ENCODE data around the gene IL22RA1.

The IL22RA1 gene

GRCh38 chr1:24089743-24090555 is 53.0 kb downstream of the IL22RA1 start:
- Histone ChIP-seq H3K4me1 (ENCODE audit: control insufficient read depth, low read depth, low read length) (no peaks in the 10 kb centered on the region), H3K9ac (ENCODE audit: low read length) (no peak overlapping the region), H3K36me3 (ENCODE audit: control insufficient read depth, insufficient read depth, low read length) (no peaks in the 10 kb centered on the region), H3K79me1 (ENCODE audit: low read length) (no peaks in the 10 kb centered on the region), H2BK120ac (ENCODE audit: low read depth, low read length) (no peak overlapping the region), H3K27me3 (ENCODE audit: insufficient read depth, low read length, poor library complexity) (no peaks in the 10 kb centered on the region), H3K27ac (ENCODE audit: low read depth, low read length) (no peak overlapping the region), H2AK5ac (ENCODE audit: low read length) (no peak overlapping the region), H3K4me3 (ENCODE audit: low read length) (no peak overlapping the region), H2BK5ac (ENCODE audit: low read length) (no peak overlapping the region), H3K23ac (ENCODE audit: low read length) (no peak overlapping the region), H2BK15ac (replicated peaks; ENCODE audit: low read depth) (no peak overlapping the region), H3K56ac (ENCODE audit: low read length) (no peak overlapping the region), H4K5ac (ENCODE audit: low read length) (no peak overlapping the region), H3K4me2 (ENCODE audit: low read length) (no peak overlapping the region), H3K4ac (ENCODE audit: low read depth, low read length) (no peak overlapping the region), H4K8ac (ENCODE audit: low read depth, low read length) (no peak overlapping the region), H3K18ac (ENCODE audit: low read length) (no peak overlapping the region), H3K79me2 (ENCODE audit: control insufficient read depth, insufficient read depth, low read length) (no peaks in the 10 kb centered on the region)
- WGBS (ENCODE audit: extremely low coverage, insufficient coverage, low lambda C conversion rate): no CpG with 5 or more reads among the region's 14 CpGs
- DNase-seq: no peak

- no peak overlapping the region for H3K4me2 ChIP-seq (ENCODE audit: low read length)
- H2BK15ac ChIP-seq (replicated peaks; ENCODE audit: low read depth): no peak overlapping the region
- no peak overlapping the region for H3K23ac ChIP-seq (ENCODE audit: low read length)
- peak; percentile 21 for DNase-seq
- no peak overlapping the region for H4K8ac ChIP-seq (ENCODE audit: low read depth, low read length)
- H3K4ac ChIP-seq (ENCODE audit: low read depth, low read length): no peak overlapping the region
- H3K4me3 ChIP-seq (ENCODE audit: low read length): no peak overlapping the region
- H3K79me2 ChIP-seq (ENCODE audit: control insufficient read depth, insufficient read depth, low read length): no peaks in the 10 kb centered on the region
- H3K18ac ChIP-seq (ENCODE audit: low read length): no peak overlapping the region
- WGBS (ENCODE audit: extremely low coverage, insufficient coverage, low lambda C conversion rate): no CpG with 5 or more reads among the region's 14 CpGs
- H3K27ac ChIP-seq (ENCODE audit: low read depth, low read length): no peak overlapping the region
- H4K5ac ChIP-seq (ENCODE audit: low read length): no peak overlapping the region
- H3K36me3 ChIP-seq (ENCODE audit: control insufficient read depth, insufficient read depth, low read length): no peaks in the 10 kb centered on the region
- no peak overlapping the region for H2BK5ac ChIP-seq (ENCODE audit: low read length)
- no peak overlapping the region for H3K9ac ChIP-seq (ENCODE audit: low read length)
- H2AK5ac ChIP-seq (ENCODE audit: low read length): no peak overlapping the region
- H2BK120ac ChIP-seq (ENCODE audit: low read depth, low read length): no peak overlapping the region
- no peaks in the 10 kb centered on the region for H3K27me3 ChIP-seq (ENCODE audit: insufficient read depth, low read length, poor library complexity)
- no peaks in the 10 kb centered on the region for H3K79me1 ChIP-seq (ENCODE audit: low read length)
- no peak overlapping the region for H3K56ac ChIP-seq (ENCODE audit: low read length)
- no peaks in the 10 kb centered on the region for H3K4me1 ChIP-seq (ENCODE audit: control insufficient read depth, low read depth, low read length)
These were observed 53.8 kb downstream of the IL22RA1 start for GRCh38 chr1:24089027-24089742.

GRCh38 chr1:24086466-24086865 is 56.5 kb downstream of the IL22RA1 start:
- H3K79me2 ChIP-seq (ENCODE audit: control insufficient read depth, insufficient read depth, low read length): no peaks in the 10 kb centered on the region
- H4K5ac ChIP-seq (ENCODE audit: low read length): no peak overlapping the region
- WGBS (ENCODE audit: extremely low coverage, insufficient coverage, low lambda C conversion rate): no CpG with 5 or more reads among the region's 16 CpGs
- H3K4me1 ChIP-seq (ENCODE audit: control insufficient read depth, low read depth, low read length): no peaks in the 10 kb centered on the region
- no peak overlapping the region for H3K9ac ChIP-seq (ENCODE audit: low read length)
- no peak overlapping the region for H3K56ac ChIP-seq (ENCODE audit: low read length)
- H3K4ac ChIP-seq (ENCODE audit: low read depth, low read length): no peak overlapping the region
- no peak overlapping the region for H2BK15ac ChIP-seq (replicated peaks; ENCODE audit: low read depth)
- no peaks in the 10 kb centered on the region for H3K27me3 ChIP-seq (ENCODE audit: insufficient read depth, low read length, poor library complexity)
- no peak overlapping the region for H2BK120ac ChIP-seq (ENCODE audit: low read depth, low read length)
- H3K36me3 ChIP-seq (ENCODE audit: control insufficient read depth, insufficient read depth, low read length): no peaks in the 10 kb centered on the region
- H3K4me3 ChIP-seq (ENCODE audit: low read length): no peak overlapping the region
- H3K4me2 ChIP-seq (ENCODE audit: low read length): no peak overlapping the region
- H2AK5ac ChIP-seq (ENCODE audit: low read length): no peak overlapping the region
- no peak overlapping the region for H2BK5ac ChIP-seq (ENCODE audit: low read length)
- H3K23ac ChIP-seq (ENCODE audit: low read length): no peak overlapping the region
- H3K18ac ChIP-seq (ENCODE audit: low read length): no peak overlapping the region
- H3K79me1 ChIP-seq (ENCODE audit: low read length): no peaks in the 10 kb centered on the region
- no peak overlapping the region for H3K27ac ChIP-seq (ENCODE audit: low read depth, low read length)
- DNase-seq: no peak
- H4K8ac ChIP-seq (ENCODE audit: low read depth, low read length): no peak overlapping the region

GRCh38 chr1:24085546-24085945 is 57.4 kb downstream of the IL22RA1 start:
- Histone ChIP-seq H2BK15ac (replicated peaks; ENCODE audit: low read depth) (no peak overlapping the region), H3K56ac (ENCODE audit: low read length) (no peak overlapping the region), H3K9ac (ENCODE audit: low read length) (no peak overlapping the region), H2BK5ac (ENCODE audit: low read length) (no peak overlapping the region), H4K8ac (ENCODE audit: low read depth, low read length) (no peak overlapping the region), H2AK5ac (ENCODE audit: low read length) (no peak overlapping the region), H3K4me1 (ENCODE audit: control insufficient read depth, low read depth, low read length) (no peaks in the 10 kb centered on the region), H3K27me3 (ENCODE audit: insufficient read depth, low read length, poor library complexity) (no peaks in the 10 kb centered on the region), H3K79me1 (ENCODE audit: low read length) (no peaks in the 10 kb centered on the region), H2BK120ac (ENCODE audit: low read depth, low read length) (no peak overlapping the region), H3K18ac (ENCODE audit: low read length) (no peak overlapping the region), H3K27ac (ENCODE audit: low read depth, low read length) (no peak overlapping the region), H3K23ac (ENCODE audit: low read length) (no peak overlapping the region), H3K36me3 (ENCODE audit: control insufficient read depth, insufficient read depth, low read length) (no peaks in the 10 kb centered on the region), H4K5ac (ENCODE audit: low read length) (no peak overlapping the region), H3K4ac (ENCODE audit: low read depth, low read length) (no peak overlapping the region), H3K4me2 (ENCODE audit: low read length) (no peak overlapping the region), H3K4me3 (ENCODE audit: low read length) (no peak overlapping the region), H3K79me2 (ENCODE audit: control insufficient read depth, insufficient read depth, low read length) (no peaks in the 10 kb centered on the region)
- WGBS (ENCODE audit: extremely low coverage, insufficient coverage, low lambda C conversion rate): no CpG with 5 or more reads among the region's 3 CpGs
- no peak for DNase-seq

GRCh38 chr1:24085007-24085406 is 57.9 kb downstream of the IL22RA1 start:
- Histone ChIP-seq H3K27ac (ENCODE audit: low read depth, low read length) (no peak overlapping the region), H2AK5ac (ENCODE audit: low read length) (no peak overlapping the region), H2BK5ac (ENCODE audit: low read length) (no peak overlapping the region), H3K56ac (ENCODE audit: low read length) (no peak overlapping the region), H3K4ac (ENCODE audit: low read depth, low read length) (no peak overlapping the region), H3K4me1 (ENCODE audit: control insufficient read depth, low read depth, low read length) (no peaks in the 10 kb centered on the region), H3K4me3 (ENCODE audit: low read length) (no peak overlapping the region), H3K23ac (ENCODE audit: low read length) (no peak overlapping the region), H3K79me1 (ENCODE audit: low read length) (no peaks in the 10 kb centered on the region), H3K36me3 (ENCODE audit: control insufficient read depth, insufficient read depth, low read length) (no peaks in the 10 kb centered on the region), H3K9ac (ENCODE audit: low read length) (no peak overlapping the region), H2BK15ac (replicated peaks; ENCODE audit: low read depth) (no peak overlapping the region), H3K18ac (ENCODE audit: low read length) (no peak overlapping the region), H4K5ac (ENCODE audit: low read length) (no peak overlapping the region), H2BK120ac (ENCODE audit: low read depth, low read length) (no peak overlapping the region), H3K4me2 (ENCODE audit: low read length) (no peak overlapping the region), H4K8ac (ENCODE audit: low read depth, low read length) (no peak overlapping the region), H3K79me2 (ENCODE audit: control insufficient read depth, insufficient read depth, low read length) (no peaks in the 10 kb centered on the region), H3K27me3 (ENCODE audit: insufficient read depth, low read length, poor library complexity) (no peaks in the 10 kb centered on the region)
- DNase-seq: no peak
